Motor neuron (in vitro differentiated cells): ENCODE results near the gene NPAS3. TPM values are rescaled to one million over a fixed set of nuclear protein-coding genes. Genes with fewer than 3 reads are reported as not detected.

Source experiments
- ATAC-seq, 8 experiments: fragments of 200-7000 bp; cut with Tn5 transposase; replicated peaks in 6 of 8; 2 replicates each; pipeline ENCODE4 v1.8.0; 2021; ENCODE audit warnings: mild to moderate bottlenecking in 8 of 8, moderate library complexity in 8 of 8
- H3K27ac ChIP-seq, 2 donors: fragments of 250-450 bp; sonication (Bioruptor Pico); 2 replicates each; pipeline ENCODE4 v1.9.0; 2021; ENCODE audit warnings: antibody characterized with exemption in 2 of 2, mild to moderate bottlenecking in 2 of 2, moderate library complexity in 1 of 2
- H3K4me1 ChIP-seq, 2 donors: fragments of 250-450 bp; sonication (Bioruptor Pico); replicated peaks in 1 of 2; 2 replicates each; pipeline ENCODE4 v1.6.1; 2021; ENCODE audit warnings: antibody characterized with exemption in 2 of 2, mild to moderate bottlenecking in 2 of 2, moderate library complexity in 1 of 2
- H3K4me3 ChIP-seq, 5 donors: fragments of 250-450 bp; sonication (Bioruptor Pico); 2 replicates each; pipeline ENCODE4 v1.9.0; 2021; ENCODE audit warnings: antibody characterized with exemption in 5 of 5, mild to moderate bottlenecking in 5 of 5, moderate library complexity in 4 of 5
- WGBS, 10 experiments: fragments of 450-650 bp; shearing (Covaris generic); methylation state at CpG; one replicate each; pipeline ENCODE4 v1.0.0; 2022; 5-methylcytosine and 5-hydroxymethylcytosine counted together
- in situ Hi-C, 9 experiments: fragments of 400-800 bp; cut with MboI; loops; one replicate each; pipeline ENCODE4 v1.15.0; 2021; ENCODE audit warnings: low sequenced_read_pairs in 9 of 9, low pct_unique_long_range_greater_than_20kb in 2 of 9; ENCODE audit not compliant: unreplicated experiment in 9 of 9
- total RNA-seq, 8 experiments: library from RNA; unstranded; fragments of 300-600 nt; gene quantifications; 2 replicates each; pipeline versions ENCODE4 v1.2.3 to v1.2.4, GENCODE V29; 2022

The NPAS3 gene
- total RNA-seq, 8 experiments from 2014 or later: 0.22 to 45.8 (median 11.7) TPM; not detected in 1

DNA sequence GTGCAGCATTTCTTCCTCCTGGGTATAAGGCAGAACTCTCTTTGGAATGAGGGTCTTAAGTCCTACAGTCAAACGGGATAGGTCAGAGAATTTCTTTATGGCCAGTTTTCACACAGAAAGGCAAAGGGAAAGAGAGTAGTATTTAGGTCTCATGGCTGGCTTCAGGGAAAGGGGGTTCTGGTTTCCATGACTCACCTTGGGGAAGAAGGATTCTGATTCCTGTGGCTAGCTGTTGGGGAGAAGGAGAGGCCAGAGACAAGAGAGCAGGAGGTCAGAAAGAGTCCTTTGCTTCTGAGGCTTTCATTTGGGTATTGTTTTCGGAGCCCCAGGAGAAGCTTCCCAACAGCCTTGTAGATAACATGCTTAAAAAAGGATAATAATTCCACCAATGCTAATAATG is 332.5 kb downstream of the NPAS3 start:
- 57 to 100% (median 94%) methylated on average over 1 to 2 of the region's 2 CpGs; no CpG with 5 or more reads in 3 of the 10 experiments for WGBS, 10 experiments
- H3K27ac ChIP-seq: no peak overlapping the region
- peaks cover 6 to 22% of the 10 kb centered on the region in 2 donors for H3K4me1 ChIP-seq
- no peak overlapping the region for H3K4me3 ChIP-seq
- in situ Hi-C loops: no loop called here
- ATAC-seq: no peak

DNA sequence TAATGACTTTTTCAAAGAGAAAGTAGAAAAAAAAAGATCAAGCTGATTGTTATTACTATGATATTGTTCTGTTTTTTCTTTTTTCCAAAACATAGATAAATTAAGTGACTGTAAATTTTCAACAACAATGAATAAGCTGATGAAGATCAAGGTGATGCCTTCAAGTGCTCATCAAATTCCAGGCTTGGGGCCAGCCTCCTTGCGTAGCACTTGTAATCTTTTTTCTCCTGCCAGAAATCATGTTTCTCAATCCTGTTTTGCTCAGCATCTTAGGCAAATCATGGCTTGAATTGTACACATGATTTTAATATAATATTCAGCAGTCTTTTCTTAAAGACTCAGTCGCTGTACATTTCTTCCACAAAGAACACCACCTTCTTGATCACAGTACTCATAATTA is 333.2 kb downstream of the NPAS3 start:
- in situ Hi-C loops: no loop called here
- no peak overlapping the region for H3K4me3 ChIP-seq
- ATAC-seq: no peak
- no peak overlapping the region for H3K27ac ChIP-seq
- peaks cover 6 to 22% of the 10 kb centered on the region in 2 donors for H3K4me1 ChIP-seq
- 33 to 100% (median 90%) methylated on average over 1 to 2 of the region's 2 CpGs; no CpG with 5 or more reads in 1 of the 10 experiments for WGBS, 10 experiments

DNA sequence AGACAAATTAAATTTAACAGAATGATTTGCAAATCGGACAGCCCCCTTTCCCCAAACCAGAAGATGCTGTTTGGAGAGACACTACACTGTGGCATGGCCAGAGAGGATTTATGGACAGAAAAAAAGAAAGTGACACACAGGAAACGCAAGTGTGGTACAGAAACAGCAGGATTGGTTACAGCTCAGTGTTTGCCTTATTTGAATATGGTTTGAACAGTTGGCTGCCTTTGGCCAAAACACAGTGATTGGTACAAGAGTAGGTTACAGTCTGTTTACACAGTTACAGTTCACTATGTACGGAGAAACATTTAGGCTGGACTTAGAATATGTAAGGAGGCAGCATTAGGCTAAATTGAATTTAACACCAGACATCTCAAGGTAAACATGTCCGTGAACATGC is 335.3 kb downstream of the NPAS3 start:
- peak in 1 of 8 experiments; percentile 10 for ATAC-seq
- no peak overlapping the region for H3K27ac ChIP-seq

DNA sequence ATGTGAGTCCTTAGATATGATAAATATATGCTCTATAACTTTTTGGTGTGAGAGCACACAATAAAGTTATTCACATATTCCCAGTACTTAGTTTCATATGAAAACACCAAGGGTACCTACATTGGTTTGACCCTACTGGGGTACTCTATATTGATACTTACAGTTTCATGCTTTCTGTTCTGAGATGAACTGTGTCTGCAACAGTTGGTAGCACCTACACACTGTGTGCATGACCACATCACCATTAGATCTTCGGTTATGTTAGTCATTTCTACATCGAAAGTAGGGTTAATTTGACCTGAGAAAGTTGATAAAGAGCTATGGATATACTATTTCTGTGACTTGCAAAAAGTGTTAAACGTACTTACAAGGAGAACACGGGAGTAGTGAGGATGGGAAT is 337.2 kb downstream of the NPAS3 start:
- H3K27ac ChIP-seq: no peak overlapping the region
- in situ Hi-C loops: no loop called here
- WGBS, 10 experiments: 40 to 100% (median 75%) methylated on average over 1 to 4 of the region's 4 CpGs; no CpG with 5 or more reads in 2 of the 10 experiments
- H3K4me1 ChIP-seq: peaks cover 6 to 13% of the 10 kb centered on the region in 2 donors
- ATAC-seq: no peak
- H3K4me3 ChIP-seq: no peak overlapping the region

More for the DNA sequence above, 335.3 kb downstream of the NPAS3 start:
- Histone ChIP-seq H3K4me3 (no peak overlapping the region), H3K4me1 (peaks cover 6 to 13% of the 10 kb centered on the region in 2 donors)
- in situ Hi-C loops: no loop called here
- WGBS, 10 experiments: 45 to 100% (median 82%) methylated on average over 2 to 4 of the region's 4 CpGs

DNA sequence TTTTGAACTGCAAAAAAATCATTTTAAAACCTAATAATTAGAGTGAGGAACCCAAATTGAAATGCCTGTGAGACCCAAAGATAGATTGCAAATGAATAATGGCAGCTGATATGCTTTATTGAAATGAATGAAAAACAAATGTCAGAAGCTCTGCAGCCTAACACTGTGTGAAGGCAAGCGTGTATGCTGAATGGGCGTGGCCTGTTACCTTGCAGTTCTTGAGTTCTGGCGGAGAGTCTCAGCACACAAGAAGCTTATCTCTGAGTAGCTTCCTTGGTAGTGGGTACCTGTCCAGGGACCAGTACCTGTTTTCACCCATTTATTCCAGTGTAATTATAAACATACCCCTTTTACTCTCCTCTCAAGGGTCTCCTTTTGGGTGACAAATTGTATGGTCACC is 341.2 kb downstream of the NPAS3 start:
- in situ Hi-C loops: no loop called here
- ATAC-seq: no peak
- H3K27ac ChIP-seq: no peak overlapping the region

GRCh38 chr14:33280646-33281045 is 342.0 kb downstream of the NPAS3 start:
- Histone ChIP-seq H3K4me1 (peaks cover 8 to 22% of the 10 kb centered on the region in 2 donors), H3K27ac (no peak overlapping the region), H3K4me3 (no peak overlapping the region)
- ATAC-seq: no peak
- in situ Hi-C loops: no loop called here
- WGBS, 10 experiments: 0 to 93% (median 75%) methylated on average over 1 to 3 of the region's 3 CpGs; no CpG with 5 or more reads in 1 of the 10 experiments

More for the DNA sequence above, 341.2 kb downstream of the NPAS3 start:
- WGBS, 10 experiments: 72 to 100% (median 88%) methylated on average over 2 to 3 of the region's 3 CpGs; no CpG with 5 or more reads in 3 of the 10 experiments
- H3K4me1 ChIP-seq: peaks cover 8 to 23% of the 10 kb centered on the region in 2 donors
- H3K4me3 ChIP-seq: no peak overlapping the region

GRCh38 chr14:33282331-33283230 is 343.9 kb downstream of the NPAS3 start:
- ATAC-seq: peak in 5 of 8 experiments; percentile 60 to 87 (median 77)
- Histone ChIP-seq H3K4me3 (peak overlapping the region in 2 of 5 donors; percentile 1 to 8), H3K4me1 (peaks cover 8 to 22% of the 10 kb centered on the region in 2 donors), H3K27ac (peak overlapping the region in 1 of 2 donors; percentile 60)
- in situ Hi-C loops: no loop called here
- 3 to 82% (median 70%) methylated on average over 5 to 11 of the region's 11 CpGs; no CpG with 5 or more reads in 1 of the 10 experiments for WGBS, 10 experiments

DNA sequence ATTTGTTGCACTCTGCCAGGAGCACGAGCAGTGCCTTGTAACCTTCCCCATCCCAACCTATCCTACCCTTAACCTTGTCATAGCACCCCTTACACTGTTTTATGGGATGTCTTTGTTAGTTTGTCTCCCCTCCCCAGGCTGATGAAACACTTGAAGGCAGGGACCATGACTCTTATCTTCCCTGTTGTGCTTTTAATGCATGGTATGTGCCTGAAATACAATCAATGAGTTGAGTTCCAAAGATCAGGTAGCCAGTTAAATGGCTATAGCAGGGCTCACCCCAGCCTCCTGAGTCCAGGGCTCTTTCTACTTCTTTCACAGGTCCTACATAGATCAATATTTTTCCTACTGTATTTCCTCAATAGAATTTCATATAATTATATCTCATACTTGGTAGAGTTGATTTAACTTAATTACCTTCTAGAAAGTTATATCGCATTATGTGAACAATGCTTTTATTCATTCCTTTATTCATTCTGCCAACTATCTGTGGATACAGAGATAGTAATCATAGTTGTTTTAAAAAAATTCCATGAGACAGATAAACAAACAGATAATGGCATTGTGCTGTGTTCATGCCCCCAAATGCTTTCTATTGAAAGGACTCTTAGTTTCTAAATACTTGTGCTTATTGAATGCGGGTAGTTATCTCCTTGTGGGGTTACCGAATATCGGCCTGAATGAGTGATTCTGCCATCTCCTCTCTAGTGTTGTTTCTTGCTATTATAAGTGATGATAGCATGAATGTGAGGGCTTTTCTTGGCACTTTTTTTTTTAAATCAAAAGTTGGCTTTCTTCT is 347.4 kb downstream of the NPAS3 start:
- no peak overlapping the region for H3K4me3 ChIP-seq
- H3K27ac ChIP-seq: no peak overlapping the region
- ATAC-seq: no peak
- peaks cover 8 to 22% of the 10 kb centered on the region in 2 donors for H3K4me1 ChIP-seq
- in situ Hi-C loops: no loop called here
- WGBS, 10 experiments: 0 to 100% (median 96%) methylated on average over 1 to 5 of the region's 5 CpGs; no CpG with 5 or more reads in 1 of the 10 experiments

- in situ Hi-C loops: no loop called here
- Histone ChIP-seq H3K27ac (no peak overlapping the region), H3K4me3 (no peak overlapping the region), H3K4me1 (peaks cover 8 to 15% of the 10 kb centered on the region in 2 donors)
- peak in 1 of 8 experiments; percentile 65 for ATAC-seq
- WGBS, 10 experiments: 7 to 85% (median 60%) methylated on average over 1 to 6 of the region's 6 CpGs; no CpG with 5 or more reads in 1 of the 10 experiments
These were observed 348.5 kb downstream of the NPAS3 start for GRCh38 chr14:33287189-33287588.

GRCh38 chr14:33290641-33291040 is 352.0 kb downstream of the NPAS3 start:
- Histone ChIP-seq H3K4me3 (no peak overlapping the region), H3K27ac (no peak overlapping the region), H3K4me1 (no peaks in the 10 kb centered on the region)
- 0 to 100% (median 60%) methylated on average over 1 to 4 of the region's 4 CpGs; no CpG with 5 or more reads in 1 of the 10 experiments for WGBS, 10 experiments
- peak in 1 of 8 experiments; percentile 71 for ATAC-seq
- in situ Hi-C loops: no loop called here

- 67 to 100% (median 93%) methylated on average over 1 to 8 of the region's 8 CpGs; no CpG with 5 or more reads in 1 of the 10 experiments for WGBS, 10 experiments
- no peak overlapping the region for H3K4me3 ChIP-seq
- no peak for ATAC-seq
- H3K4me1 ChIP-seq: peaks cover 0 to 4% of the 10 kb centered on the region in 2 donors
- in situ Hi-C loops: no loop called here
- no peak overlapping the region for H3K27ac ChIP-seq
These were observed 352.9 kb downstream of the NPAS3 start for GRCh38 chr14:33291529-33292104.

DNA sequence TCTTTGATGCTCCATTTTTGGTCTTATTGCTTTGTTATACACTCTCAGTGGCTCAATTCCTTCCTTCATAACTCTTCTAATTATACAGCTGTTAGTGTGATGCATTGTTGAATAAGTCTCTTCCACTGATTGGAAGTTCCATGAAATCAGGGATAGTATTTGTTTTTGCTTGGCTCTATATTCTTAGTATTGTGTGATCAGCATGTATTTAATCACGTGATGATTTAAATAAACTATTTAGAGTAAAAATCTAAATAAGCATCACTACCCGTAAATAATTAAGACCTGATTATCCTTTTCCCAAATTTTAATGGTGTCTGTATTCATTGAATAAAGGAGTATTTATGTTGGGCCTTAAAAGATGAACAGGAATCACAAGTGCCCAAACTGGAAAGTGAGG is 355.7 kb downstream of the NPAS3 start:
- no peak for ATAC-seq
- H3K27ac ChIP-seq: no peak overlapping the region
- peaks cover 0 to 4% of the 10 kb centered on the region in 2 donors for H3K4me1 ChIP-seq
- in situ Hi-C loops: no loop called here
- no peak overlapping the region for H3K4me3 ChIP-seq
- 54 to 100% (median 94%) methylated on average over 1 to 2 of the region's 2 CpGs; no CpG with 5 or more reads in 1 of the 10 experiments for WGBS, 10 experiments
